ENCODE data around the gene NSMCE1. TPM values are rescaled to one million over a fixed set of nuclear protein-coding genes. Genes with fewer than 3 reads are reported as not detected.

The NSMCE1 gene
- total RNA-seq: 33.5 and 36.4 TPM in 2 replicates

GRCh38 chr16:27268376-27269299 is at the start of gene NSMCE1:
Gene NSMCE1, minus strand, starts transcription at chr16:27268772. Its CDS starts 11,202 bp downstream, at chr16:27257570.
- peak; percentile 92 to 95 for DNase-seq (ENCODE audit: low read depth in 2 of 2)

GRCh38 chr16:27317738-27318391 is 49.3 kb upstream of the NSMCE1 start:
- no peak for DNase-seq (ENCODE audit: low read depth in 2 of 2)

GRCh38 chr16:27317320-27317719 is 48.7 kb upstream of the NSMCE1 start:
- DNase-seq (ENCODE audit: low read depth in 2 of 2): no peak

- DNase-seq (ENCODE audit: low read depth in 2 of 2): no peak
These were observed 47.6 kb upstream of the NSMCE1 start for GRCh38 chr16:27316038-27316680.

GRCh38 chr16:27315333-27316037 is 46.9 kb upstream of the NSMCE1 start:
- DNase-seq (ENCODE audit: low read depth in 2 of 2): peak; percentile 77 to 89

- no peak for DNase-seq (ENCODE audit: low read depth in 2 of 2)
These were observed 46.4 kb upstream of the NSMCE1 start for GRCh38 chr16:27314986-27315332.

- DNase-seq (ENCODE audit: low read depth in 2 of 2): peak; percentile 56 to 91
These were observed 45.7 kb upstream of the NSMCE1 start for GRCh38 chr16:27314161-27314723.

GRCh38 chr16:27313422-27314160 is 45.0 kb upstream of the NSMCE1 start, which contains the start of gene IL4R:
Gene IL4R, plus strand, starts transcription at chr16:27313974. Its CDS starts 26,230 bp downstream, at chr16:27340204.
- peak; percentile 31 to 71 for DNase-seq (ENCODE audit: low read depth in 2 of 2)

- no peak for DNase-seq (ENCODE audit: low read depth in 2 of 2)
These were observed 44.2 kb upstream of the NSMCE1 start for GRCh38 chr16:27312580-27313421.

- no peak for DNase-seq (ENCODE audit: low read depth in 2 of 2)
These were observed 43.3 kb upstream of the NSMCE1 start for GRCh38 chr16:27311897-27312303.

GRCh38 chr16:27311448-27311830 is 42.9 kb upstream of the NSMCE1 start:
- peak in 1 of 2 donors; percentile 26 for DNase-seq (ENCODE audit: low read depth in 2 of 2)

GRCh38 chr16:27310576-27311447 is 42.2 kb upstream of the NSMCE1 start:
- no peak for DNase-seq (ENCODE audit: low read depth in 2 of 2)

GRCh38 chr16:27308792-27309191 is 40.2 kb upstream of the NSMCE1 start:
- DNase-seq (ENCODE audit: low read depth in 2 of 2): no peak

GRCh38 chr16:27305839-27306442 is 37.4 kb upstream of the NSMCE1 start:
- no peak for DNase-seq (ENCODE audit: low read depth in 2 of 2)

GRCh38 chr16:27304881-27305745 is 36.5 kb upstream of the NSMCE1 start:
- peak in 1 of 2 donors; percentile 27 for DNase-seq (ENCODE audit: low read depth in 2 of 2)

- DNase-seq (ENCODE audit: low read depth in 2 of 2): peak in 1 of 2 donors; percentile 53
These were observed 35.5 kb upstream of the NSMCE1 start for GRCh38 chr16:27304102-27304501.

All from dermis microvascular lymphatic vessel endothelial cell (primary cell).